IMR-90 (cell line): ENCODE results near the gene TBC1D23.

Source experiments
- CEBPB ChIP-seq: IDR thresholded peaks from 2 replicates; pipeline ENCODE4 v1.6.1; 2012; ENCODE audit warnings: low read depth, low read length, improper control_type of control experiment
- CTCF ChIP-seq: conservative IDR thresholded peaks from 2 replicates; pipeline ENCODE4 v1.5.1; 2012; ENCODE audit warnings: mild to moderate bottlenecking, low read depth, low read length, improper control_type of control experiment
- ELK1 ChIP-seq: fragments of 150-350 bp; IDR thresholded peaks from 2 replicates; pipeline ENCODE4 v1.6.1; 2016; ENCODE audit warnings: low read depth, mild to moderate bottlenecking, low read length, moderate library complexity, borderline replicate concordance
- MAFK ChIP-seq: IDR thresholded peaks from 2 replicates; pipeline ENCODE4 v1.6.1; 2012; ENCODE audit warnings: low read depth, low read length, improper control_type of control experiment
- MXI1 ChIP-seq: IDR thresholded peaks from 2 replicates; pipeline ENCODE4 v1.6.1; 2012; ENCODE audit warnings: low read depth, mild to moderate bottlenecking, low read length, moderate library complexity, borderline replicate concordance
- NFE2L2 ChIP-seq: fragments of 150-350 bp; IDR thresholded peaks from 2 replicates; pipeline ENCODE4 v1.6.1; 2016; ENCODE audit warnings: low read depth, mild to moderate bottlenecking, low read length
- POLR2A ChIP-seq: IDR thresholded peaks from 2 replicates; pipeline ENCODE4 v1.6.1; 2012; ENCODE audit warnings: mild to moderate bottlenecking, low read depth, low read length
- RAD21 ChIP-seq: IDR thresholded peaks from 2 replicates; pipeline ENCODE4 v1.6.1; 2012; ENCODE audit warnings: low read length, improper control_type of control experiment
- RCOR1 ChIP-seq: IDR thresholded peaks from 2 replicates; pipeline ENCODE4 v1.6.1; 2012; ENCODE audit warnings: mild to moderate bottlenecking, low read length, improper control_type of control experiment; ENCODE audit not compliant: insufficient replicate concordance
- USF2 ChIP-seq: fragments of 150-350 bp; IDR thresholded peaks from 2 replicates; pipeline ENCODE4 v1.6.1; 2017; ENCODE audit warnings: mild to moderate bottlenecking, antibody characterized with exemption, low read length, low read depth

GRCh38 chr3:100244264-100244663 lies 16.5 kb upstream of the TBC1D23 start:
- no peak for TF ChIP-seq CTCF
- TF ChIP-seq POLR2A, result no peak
- no peak for TF ChIP-seq NFE2L2
- TF ChIP-seq RAD21, result no peak
- TF ChIP-seq ELK1, result no peak
- TF ChIP-seq RCOR1, result no peak
- no peak for TF ChIP-seq USF2
- TF ChIP-seq MAFK, result no peak
- no peak for TF ChIP-seq MXI1
- no peak for TF ChIP-seq CEBPB
